Esophagus squamous epithelium (tissue), 4 donors: ENCODE measurements around the gene OSTF1.

Experiments
- POLR2A ChIP-seq, 4 donors: fragments of 450-650 bp; IDR thresholded peaks; one replicate each; pipeline ENCODE4 v1.6.1; 2017; ENCODE audit warnings: antibody characterized with exemption in 4 of 4, mild to moderate bottlenecking in 4 of 4, moderate library complexity in 3 of 4
- TF ChIP-seq, protein P1 (sequence below), 6 experiments: fragments of 450-650 bp in 4 of 6; fragments of 200-600 bp in 2 of 6; sonication (generic) in 2 of 6; IDR thresholded peaks; one replicate each; pipeline ENCODE4 v1.5.1; 2016 to 2019; ENCODE audit warnings: antibody characterized with exemption in 6 of 6, mild to moderate bottlenecking in 4 of 6, moderate library complexity in 4 of 6

DNA sequence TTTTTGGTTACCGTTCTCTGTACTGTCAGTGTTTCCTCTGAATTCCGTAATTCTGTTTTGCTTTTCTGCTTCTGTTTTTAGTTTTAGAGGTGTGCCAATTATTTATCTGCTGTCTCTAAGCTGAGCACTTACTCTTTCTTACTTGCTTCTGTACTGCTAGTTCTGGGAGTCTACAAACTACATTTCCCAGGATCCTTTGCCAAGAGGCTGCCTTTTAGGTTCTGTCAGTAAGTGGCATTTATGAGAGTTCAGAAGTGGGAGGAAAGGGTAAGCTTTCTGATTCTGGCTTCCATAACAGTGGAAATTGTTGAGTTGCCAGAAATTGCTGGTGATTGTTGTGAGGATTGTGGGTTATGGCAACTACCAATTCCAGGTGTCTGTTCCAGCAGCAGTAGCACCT lies 102.4 kb downstream of the OSTF1 start:
- TF ChIP-seq, protein P1, sequence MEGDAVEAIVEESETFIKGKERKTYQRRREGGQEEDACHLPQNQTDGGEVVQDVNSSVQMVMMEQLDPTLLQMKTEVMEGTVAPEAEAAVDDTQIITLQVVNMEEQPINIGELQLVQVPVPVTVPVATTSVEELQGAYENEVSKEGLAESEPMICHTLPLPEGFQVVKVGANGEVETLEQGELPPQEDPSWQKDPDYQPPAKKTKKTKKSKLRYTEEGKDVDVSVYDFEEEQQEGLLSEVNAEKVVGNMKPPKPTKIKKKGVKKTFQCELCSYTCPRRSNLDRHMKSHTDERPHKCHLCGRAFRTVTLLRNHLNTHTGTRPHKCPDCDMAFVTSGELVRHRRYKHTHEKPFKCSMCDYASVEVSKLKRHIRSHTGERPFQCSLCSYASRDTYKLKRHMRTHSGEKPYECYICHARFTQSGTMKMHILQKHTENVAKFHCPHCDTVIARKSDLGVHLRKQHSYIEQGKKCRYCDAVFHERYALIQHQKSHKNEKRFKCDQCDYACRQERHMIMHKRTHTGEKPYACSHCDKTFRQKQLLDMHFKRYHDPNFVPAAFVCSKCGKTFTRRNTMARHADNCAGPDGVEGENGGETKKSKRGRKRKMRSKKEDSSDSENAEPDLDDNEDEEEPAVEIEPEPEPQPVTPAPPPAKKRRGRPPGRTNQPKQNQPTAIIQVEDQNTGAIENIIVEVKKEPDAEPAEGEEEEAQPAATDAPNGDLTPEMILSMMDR (IDR thresholded peaks at IDR 0.05) = no peak
- TF ChIP-seq POLR2A (IDR thresholded peaks at IDR 0.05) = no peak
